Amniotic epithelial cell (primary cell): ENCODE data around the gene GPRC5D.

Experiments used
- DNase-seq: peaks from one replicate; pipeline ENCODE4 v3.0.0-alpha.2; 2010; ENCODE audit warnings: low read depth

GPRC5D gene

DNA sequence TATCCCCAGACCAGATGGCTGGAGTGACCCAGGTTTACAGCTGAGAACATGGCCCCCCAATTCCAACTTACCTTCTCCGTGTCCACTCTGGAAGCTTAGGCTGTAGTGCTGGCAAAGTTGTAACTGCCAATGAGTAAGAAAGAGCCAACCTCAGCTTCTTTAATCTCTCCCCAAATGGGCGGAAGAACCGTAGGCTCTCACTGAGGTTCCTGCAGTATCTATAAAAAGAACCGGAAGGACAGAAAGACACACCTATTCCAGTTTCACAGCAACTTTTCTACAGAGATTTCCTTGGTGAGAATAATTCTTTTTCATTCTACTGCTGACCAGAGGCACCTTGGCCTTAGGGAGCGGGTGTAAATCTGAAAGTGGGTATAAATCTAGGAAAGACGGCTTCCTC, at the start of gene GPRC5D:
Gene GPRC5D (minus strand): TSS at position 135 of the 400 bp plus-strand sequence. CDS start 1,786 bp downstream, outside the sequence.
- DNase-seq: no peak

DNA sequence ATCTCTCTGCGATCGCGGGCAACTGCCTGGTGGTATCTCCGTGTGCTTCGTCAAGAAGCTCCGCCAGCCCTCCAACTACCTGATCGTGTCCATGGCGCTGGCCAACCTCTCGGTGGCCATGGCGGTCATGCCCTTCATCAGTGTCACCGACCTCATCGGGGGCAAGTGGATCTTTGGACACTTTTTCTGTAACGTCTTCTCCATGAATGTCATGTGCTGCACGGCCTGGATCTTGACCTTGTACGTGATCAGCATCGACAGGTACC, 49.7 kb upstream of the GPRC5D start:
- DNase-seq: no peak

DNA sequence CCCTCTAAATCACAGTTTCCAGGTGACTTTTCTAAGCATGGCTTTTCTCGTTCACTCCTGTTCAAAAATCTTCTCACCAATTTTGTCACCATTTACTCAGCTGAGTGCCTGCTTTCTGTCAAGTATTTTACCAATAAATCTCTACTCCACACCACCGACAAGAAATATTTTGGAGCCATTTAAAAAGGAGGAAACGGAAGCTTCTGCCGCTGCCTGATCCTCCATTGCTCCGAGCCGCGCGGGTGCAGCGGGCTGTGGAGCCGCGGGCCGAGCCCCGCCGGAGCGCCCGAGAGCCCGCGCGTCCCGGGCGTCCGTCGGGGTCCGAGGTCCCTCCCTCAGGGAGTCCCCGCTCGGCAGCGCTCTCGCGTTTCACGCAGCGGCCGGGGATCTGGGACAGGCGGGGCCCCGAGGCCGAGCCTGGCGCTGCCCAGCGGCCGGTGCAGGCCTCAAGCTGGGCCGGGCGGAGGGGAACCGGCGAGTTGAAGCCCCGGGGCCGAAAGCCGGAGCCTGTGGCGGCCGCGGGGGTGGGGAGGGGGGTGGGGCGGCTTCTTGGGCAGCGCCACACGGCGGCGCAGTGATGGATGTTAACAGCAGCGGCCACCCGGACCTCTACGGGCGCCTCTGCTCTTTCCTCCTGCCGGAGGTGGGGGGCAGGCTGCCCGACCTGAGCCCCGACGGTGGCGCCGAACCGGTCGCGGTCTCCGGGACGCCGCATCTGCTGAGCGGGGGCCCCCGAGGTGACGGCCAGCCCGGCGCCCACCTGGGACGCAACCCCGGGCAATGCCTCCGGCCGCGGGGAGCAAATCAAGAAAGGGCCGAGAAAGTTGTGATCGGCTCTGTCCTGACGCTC, 49.2 kb upstream of the GPRC5D start:
- DNase-seq: peak; percentile 33

DNA sequence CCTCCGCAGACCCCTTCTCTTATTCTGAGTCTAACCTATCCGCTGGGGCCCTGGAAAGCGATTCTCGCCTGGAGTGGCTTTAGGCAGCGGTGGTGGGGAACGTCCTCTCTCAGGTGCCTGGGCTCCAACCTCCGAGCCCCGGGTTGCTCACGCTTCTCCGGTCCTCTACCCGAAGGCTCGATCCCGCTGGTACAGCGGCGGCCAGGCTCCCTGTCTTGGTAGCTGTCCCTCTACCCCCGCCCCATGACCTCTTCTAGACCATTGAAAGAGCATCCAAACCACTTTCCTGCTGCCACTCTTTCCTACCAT, 48.6 kb upstream of the GPRC5D start:
- DNase-seq: peak; percentile 24

DNA sequence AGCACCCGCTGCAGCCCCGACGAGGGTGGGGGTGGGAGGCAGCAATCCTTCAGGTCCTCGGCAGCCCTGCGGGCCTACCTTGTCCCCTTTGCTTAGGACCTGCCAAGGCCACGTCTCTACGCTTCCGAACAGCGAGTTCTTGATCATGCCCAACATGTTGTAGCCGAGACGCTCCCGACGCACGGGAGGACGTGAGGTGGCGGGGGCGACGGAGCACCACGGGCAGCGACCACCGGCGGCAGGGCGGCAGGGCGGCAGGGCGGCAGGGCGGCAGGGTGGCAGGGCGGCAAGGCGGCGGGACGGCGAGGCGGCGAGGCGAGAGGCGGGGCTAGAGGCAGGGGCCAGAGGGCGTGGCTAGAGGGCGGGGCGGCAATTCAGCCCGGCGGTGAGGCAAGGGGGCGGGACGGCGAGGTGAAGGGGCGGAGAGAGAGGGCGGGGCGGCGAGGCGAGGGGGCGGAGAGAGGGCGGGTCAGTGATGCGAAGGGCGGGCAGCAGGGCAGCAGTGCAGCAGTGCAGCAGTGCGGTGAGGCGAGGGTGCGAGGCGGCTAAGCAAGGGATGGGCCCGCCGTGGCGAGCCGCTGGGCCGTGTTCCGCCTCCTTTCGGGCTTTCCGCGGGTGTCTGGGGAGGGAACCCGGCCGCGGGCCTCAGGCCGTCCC, 48.1 kb upstream of the GPRC5D start, which contains the start of gene HEBP1:
Gene HEBP1 (minus strand): TSS at position 307 of the 657 bp plus-strand sequence. CDS start 151 bp downstream, at position 156.
- DNase-seq: peak; percentile 78

DNA sequence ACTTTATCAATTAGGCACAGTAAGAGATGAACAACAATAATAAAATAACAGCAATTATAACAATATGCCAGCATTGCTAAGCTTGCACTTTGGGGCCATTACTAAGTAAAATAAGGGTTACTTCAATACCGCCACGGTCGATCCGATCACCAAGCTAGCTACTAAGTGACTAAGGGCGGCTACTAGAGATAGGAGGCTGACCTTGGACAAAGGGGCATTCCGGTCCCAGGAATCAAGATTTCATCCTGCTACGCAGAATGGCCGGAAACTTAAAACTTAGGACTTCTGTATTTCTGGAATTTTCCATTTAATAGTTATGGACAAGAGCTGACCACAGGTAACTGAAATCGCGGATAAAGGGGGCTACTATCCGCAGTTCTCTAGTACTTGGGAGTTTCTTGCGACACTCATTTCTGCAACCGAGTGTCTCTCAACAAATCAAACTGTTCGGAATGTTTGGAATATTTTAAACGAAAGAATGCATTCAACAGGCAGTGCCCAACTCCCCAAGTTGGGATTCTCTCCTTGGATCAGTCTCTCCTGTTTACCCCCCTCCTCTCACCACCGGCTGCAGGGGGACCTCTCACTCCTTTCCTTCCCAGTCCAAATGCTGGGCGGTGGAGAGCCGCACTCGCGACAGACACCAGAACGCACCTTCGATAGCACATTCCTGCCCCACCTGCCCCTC, 47.4 kb upstream of the GPRC5D start:
- no peak for DNase-seq

DNA sequence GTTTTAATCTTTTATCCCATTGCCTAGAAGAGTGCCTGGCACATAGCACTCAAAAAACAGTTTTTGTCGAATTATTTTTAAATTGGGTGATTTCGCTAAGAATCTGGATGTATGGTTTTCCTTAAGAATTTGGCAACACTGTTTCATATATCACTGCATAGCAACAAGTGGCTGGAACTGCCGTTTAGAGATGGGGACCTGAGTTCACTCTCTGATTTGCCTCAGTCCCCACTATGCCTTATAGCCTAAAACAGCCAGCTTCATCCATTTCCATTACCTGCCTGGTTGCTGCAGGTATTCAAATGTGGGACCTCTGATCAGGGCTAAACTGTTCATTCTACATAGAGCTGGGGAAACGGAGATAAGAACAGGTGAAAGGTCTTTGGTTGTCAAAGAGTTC, 46.3 kb upstream of the GPRC5D start:
- DNase-seq: no peak

DNA sequence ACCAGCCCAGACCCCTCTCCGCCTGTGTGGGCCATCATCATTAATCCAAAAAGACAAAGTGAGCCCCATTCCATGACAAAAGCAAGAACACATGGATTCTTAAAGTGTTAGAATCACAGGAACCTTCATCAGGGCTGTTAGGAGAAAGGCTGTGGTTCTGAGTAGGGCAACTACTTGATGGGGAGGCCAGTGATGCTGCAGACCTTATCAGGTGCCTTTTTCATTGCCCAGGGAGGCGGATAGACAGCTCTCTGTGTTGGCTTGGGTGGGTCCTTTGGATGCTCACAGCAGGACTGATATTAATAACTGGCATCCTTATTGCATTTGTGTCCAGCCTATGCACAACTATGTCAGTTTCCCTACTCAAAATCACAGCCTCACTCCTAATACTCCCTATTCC, 45.8 kb upstream of the GPRC5D start:
- no peak for DNase-seq

DNA sequence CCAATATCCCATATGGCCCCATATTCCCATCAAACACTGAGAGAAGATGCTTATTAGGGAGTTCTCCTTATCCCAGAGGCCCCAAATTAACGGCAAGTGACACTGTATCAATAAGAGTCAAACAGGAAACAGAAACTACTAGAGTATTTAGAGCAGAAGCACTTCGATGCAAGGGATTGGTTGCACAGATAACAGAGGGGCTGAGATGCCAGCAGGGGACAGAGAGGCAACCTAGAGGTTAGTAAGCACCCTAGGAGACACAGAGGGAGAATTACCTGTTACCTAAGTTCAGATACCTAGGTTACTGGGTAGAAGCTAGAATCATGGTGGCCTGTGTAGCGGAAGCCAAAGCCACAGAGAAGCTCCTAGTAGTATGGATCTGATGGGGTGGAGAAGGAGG, 45.2 kb upstream of the GPRC5D start:
- no peak for DNase-seq

DNA sequence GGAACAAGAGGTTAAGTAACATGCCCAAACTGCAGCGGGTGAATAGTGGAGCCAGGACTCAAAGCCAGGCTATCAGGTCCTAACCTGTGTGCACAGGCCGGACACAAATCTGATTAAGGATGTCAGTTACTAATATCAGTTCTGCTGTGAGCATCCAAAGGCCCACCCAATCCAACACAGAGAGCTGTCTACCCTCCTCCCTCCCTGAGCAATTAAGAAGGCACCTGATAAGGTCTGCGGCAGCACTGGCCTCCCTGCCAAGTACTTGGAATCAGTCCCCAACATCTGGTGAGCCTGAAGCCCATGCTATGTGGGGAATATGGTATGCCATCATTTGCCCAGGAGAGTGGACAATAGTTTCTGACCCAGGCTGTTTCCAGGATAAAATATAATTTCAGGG, 44.2 kb upstream of the GPRC5D start:
- no peak for DNase-seq

DNA sequence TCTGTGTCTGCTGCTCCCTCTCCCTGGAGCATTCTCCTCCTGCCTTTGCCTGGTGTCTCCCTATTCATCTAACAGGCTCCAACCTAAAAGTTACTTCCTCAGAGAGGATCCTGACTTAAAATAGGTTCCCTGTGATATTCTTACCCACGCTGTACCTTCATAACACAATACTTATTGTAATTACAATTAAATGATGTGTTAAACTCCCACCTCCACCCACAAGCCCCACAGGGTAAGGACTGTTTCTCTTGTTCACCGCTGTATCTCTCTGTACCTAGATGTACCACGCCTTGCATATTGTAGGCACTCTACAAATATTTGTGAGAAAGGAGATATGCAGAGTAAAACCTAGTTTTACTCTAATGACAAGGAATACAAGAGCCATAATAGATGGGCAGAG, 43.1 kb upstream of the GPRC5D start:
- no peak for DNase-seq

DNA sequence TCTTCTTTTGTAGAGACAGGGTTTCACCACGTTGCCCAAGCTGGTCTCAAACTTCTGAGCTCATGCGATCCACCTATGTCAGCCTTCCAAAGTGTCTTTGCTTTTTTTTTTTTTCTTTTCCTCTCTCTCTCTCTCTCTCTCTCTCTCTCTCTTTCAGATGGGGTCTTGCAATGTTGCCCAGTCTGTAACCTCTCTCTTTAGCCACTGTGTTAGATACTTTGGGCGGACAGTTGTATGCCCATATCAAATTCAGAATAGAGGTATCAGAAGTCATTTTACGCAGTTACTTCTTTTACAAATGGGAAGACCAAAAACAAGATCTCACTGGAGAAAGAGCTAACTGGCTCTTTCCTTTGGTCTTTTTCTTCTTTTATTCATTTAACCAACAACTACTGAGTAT, 41.4 kb upstream of the GPRC5D start:
- no peak for DNase-seq

DNA sequence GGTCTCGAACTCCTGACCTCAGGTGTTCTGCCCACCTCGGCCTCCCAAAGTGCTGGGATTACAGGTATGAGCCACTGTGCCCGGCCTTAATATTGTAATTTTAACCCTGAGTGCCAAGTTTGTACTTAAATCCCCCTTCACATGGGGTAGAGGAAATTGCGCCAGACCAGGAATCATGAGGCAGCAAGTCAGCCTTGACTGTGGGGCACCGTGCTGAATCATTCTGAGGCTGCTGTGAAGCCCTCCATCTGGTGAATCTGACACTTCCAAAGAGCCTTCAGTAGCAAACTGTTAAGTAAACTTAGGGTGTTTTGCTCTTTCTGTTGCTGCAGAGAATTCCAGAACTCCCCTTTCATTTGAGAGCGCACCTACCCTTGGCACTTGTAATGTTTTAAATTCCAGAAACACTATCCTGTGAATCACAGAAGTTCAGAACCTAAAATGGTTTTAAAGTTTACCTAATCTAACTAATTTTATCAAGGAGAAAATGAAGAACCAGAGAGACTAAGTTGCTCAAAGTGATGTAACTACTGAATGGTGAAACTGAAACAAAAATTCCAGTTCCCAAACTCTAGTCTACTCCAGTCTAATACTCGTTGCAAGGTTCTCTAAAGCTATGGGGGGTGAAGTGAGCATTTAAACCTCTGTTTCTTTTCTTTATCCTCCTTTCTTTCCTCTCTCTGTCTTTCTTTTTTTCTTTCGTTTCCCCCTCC, 40.6 kb upstream of the GPRC5D start:
- DNase-seq: peak; percentile 98

DNA sequence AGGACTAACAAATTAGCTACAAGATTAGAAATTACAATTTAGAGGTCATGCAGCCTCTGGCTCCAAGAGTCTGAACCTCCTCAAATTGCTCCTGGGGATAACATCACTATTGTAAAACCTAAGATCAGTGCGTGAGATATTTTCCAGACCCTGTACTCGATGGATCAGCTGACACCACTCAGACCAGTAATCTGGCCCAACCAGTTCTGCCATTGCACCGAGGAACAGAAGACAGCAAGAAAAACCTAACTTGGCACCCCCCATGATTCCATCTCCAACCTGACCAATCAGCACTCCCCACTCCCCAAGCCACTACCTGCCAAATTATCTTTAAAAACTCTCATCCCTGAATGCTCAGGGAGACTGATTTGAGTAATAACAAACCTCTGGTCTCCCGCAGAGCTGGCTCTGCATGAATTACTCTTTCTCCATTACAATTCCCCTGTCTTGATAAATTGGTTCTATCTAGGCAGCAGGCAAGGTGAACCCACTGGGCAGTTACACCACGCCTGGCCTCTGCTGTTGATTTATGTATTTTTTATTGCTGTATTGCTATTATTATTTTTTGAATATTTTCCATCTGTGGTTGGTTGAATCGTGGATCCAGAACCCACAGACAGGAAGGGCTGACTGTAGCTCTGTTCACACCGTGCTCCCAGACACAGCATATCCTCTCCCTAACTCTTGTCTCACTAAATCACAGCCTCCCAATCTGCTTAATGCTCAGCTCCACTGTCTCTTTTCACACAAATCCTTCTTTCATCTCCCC, 38.9 kb upstream of the GPRC5D start:
- DNase-seq: peak; percentile 65

DNA sequence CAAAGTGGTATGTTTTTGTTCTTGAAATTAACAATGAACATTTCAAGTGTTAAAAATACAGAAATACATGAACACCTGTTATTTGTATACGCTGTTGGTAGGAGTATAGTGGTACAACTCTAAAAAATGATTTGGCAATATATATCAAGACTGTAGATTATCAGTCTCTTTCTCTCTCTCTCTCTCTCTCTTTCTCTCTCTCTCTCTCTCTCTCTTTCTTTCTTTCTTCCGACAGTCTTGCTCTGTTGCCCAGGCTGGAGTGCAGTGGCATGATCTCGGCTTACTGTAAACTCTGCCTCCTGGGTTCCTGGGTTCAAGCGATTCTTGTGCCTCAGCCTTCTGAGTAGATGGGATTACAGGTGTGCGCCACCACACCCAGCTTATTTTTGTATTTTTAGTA, 35.5 kb upstream of the GPRC5D start:
- DNase-seq: no peak

DNA sequence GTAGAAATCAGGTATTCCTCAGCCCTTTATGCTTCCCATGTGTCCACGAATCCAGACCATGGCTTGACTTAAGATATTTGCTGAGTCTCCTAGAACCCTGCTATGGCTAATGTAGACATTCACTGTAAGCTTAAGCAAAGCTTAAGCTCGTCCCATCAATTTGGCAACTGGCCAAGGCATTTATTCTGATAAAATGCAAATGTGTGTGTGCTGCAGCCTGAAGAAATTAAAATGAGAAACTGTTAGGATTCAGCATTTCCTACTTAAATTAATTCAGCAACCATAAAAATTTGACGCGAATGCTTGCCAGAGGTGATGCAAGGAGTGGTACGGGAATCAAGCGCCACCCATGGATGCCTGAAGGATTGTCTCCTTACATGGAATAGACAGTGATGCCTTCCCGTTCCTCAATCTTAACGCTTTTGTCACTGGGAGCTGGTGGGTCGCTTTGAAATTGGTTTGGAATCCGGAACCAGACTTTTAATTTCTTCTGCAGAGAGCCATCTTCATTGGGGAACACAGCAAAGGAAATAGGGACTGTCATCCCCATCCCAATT, 34.9 kb upstream of the GPRC5D start:
- no peak for DNase-seq

DNA sequence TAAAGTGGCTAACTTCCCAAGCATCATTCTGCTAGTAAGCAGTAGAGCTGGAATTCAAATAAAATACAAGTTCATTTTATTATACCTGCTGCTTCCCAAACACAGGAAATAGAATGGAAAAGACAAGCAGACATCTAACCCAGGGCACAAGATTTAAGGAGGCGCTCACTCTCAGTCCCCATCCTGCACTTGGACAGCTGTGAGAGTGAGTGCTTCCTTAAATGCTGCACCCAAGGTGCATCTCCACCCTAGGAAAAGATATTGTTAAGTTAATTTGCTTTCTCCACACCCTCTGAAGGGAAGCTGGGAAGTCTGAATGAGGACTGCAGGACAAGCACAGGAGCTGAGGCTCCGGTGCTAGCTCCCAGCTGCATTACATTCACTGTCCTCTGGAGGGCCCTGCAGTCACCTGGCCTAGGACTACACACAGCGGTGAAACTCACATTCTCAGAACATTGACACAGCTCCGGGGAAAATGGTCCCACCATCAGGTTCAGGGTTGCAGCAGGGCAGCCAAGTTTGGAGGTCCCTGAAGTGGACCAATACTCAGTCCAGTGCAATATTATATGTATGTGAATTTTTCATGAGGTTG, 33.9 kb upstream of the GPRC5D start:
- peak; percentile 36 for DNase-seq

DNA sequence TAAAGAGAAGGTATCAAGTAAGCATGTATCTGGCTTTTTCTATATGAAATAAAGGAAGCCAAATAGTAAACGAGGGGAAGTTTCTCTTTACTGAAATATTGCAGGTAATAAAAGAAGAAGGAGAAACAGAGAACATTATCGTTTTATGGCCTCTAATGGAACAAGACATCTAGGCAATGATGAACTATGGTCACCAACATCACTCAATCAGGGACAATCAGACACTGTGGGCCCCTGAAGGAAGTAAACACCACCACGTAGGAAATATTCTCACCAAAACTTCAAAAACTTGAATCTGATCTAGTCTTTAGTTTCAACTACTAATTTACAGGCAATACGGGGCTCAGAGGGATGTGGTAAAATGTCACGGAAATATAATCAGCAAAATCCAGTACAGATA, 32.2 kb upstream of the GPRC5D start:
- no peak for DNase-seq

DNA sequence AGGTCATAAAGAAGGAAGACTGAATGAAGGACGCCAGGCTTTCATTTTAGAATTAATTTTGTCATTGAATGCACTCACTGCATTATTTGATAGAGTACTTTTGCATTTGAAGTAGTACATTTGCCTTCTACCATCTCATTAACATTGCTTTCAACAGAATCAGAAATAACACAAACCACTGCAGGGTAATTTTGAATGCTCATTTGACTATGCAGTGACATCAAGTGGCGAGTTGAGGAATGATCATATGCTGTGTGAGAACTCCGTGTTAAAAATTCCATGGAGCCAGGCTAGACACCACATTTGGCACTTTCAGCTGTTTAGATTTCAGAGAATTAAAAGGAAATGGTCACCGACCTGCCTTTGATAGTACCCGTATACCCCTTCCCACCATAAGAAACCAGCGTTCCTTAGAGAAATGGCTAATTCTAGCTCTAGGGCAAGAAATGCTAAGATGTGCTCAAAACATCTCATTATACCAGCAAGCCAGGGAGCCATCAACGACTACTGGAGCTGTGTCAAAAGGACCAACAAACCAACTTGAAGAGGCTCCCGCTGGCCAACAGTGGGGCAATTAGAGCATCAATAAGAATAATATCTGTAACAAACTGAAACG, 31.6 kb upstream of the GPRC5D start:
- DNase-seq: peak; percentile 62

DNA sequence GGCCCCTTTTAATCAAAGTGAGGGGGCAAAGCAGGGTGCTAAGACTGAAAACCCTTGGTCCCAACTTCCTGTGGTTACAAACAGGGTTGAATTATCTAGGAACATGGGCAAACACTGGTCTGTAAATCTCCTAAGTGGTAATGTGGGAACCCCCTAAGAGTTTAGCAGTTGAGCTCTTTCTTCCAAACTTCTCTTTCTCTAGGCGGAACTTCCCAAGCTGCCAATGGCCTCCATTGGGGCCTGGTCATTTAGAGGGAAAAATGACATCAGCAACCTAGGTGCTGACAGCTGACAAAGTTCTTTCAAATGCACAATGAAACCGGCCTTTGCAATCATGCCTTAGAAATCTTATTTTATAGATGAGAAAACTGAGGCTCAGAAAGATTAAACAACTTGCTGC, 30.4 kb upstream of the GPRC5D start:
- no peak for DNase-seq
